ENCODE data around the gene TMEM135. TPM values are rescaled to one million over a fixed set of nuclear protein-coding genes. Genes with fewer than 3 reads are reported as not detected.

TMEM135 gene
- total RNA-seq, 1 experiment from 2014 or later = 70.3 TPM

- intact Hi-C loops (cut with micrococcal nuclease; ENCODE audit: unreplicated experiment) = no loop called here
- no peak for DNase-seq (ENCODE audit: low spot score)
- no peak overlapping the region for H3K4me3 ChIP-seq (ENCODE audit: low read depth, low read length, poor library complexity, severe bottlenecking)
- CTCF ChIA-PET = interaction anchor here (0.6 kb wide), 1 partner anchor 282 kb away, joined by 3 read pairs; no protein-coding TSS in a partner anchor
- H3K9me3 ChIP-seq (ENCODE audit: low read depth, low read length, poor library complexity, severe bottlenecking) = no peaks in the 10 kb centered on the region
- POLR2A ChIA-PET (ENCODE audit: low non-redundant PET) = no interaction called here
- no peak overlapping the region for H3K27ac ChIP-seq (ENCODE audit: low read depth, low read length, poor library complexity, severe bottlenecking)
- peaks cover 30% of the 10 kb centered on the region for H3K4me1 ChIP-seq (ENCODE audit: insufficient read depth, low read length, poor library complexity, severe bottlenecking)
- no TSS peak for BruUV-seq (replicated peaks)
- TF ChIP-seq EZH2 (IDR thresholded peaks at IDR 0.05; ENCODE audit: borderline replicate concordance, low read depth, low read length, poor library complexity, severe bottlenecking) = no peak
- no peaks in the 10 kb centered on the region for H3K27me3 ChIP-seq (replicated peaks; ENCODE audit: insufficient read depth, low read depth, low read length, poor library complexity)
- peaks cover 4% of the 10 kb centered on the region for H3K36me3 ChIP-seq (ENCODE audit: insufficient read depth, low read length, poor library complexity, severe bottlenecking)
These were observed 278.8 kb downstream of the TMEM135 start for GRCh38 chr11:87316491-87316890.

- Histone ChIP-seq H3K36me3 (ENCODE audit: insufficient read depth, low read length, poor library complexity, severe bottlenecking) (peaks cover 13% of the 10 kb centered on the region), H3K27me3 (replicated peaks; ENCODE audit: insufficient read depth, low read depth, low read length, poor library complexity) (no peaks in the 10 kb centered on the region), H3K4me1 (ENCODE audit: insufficient read depth, low read length, poor library complexity, severe bottlenecking) (peaks cover 40% of the 10 kb centered on the region), H3K4me3 (ENCODE audit: low read depth, low read length, poor library complexity, severe bottlenecking) (no peak overlapping the region), H3K27ac (ENCODE audit: low read depth, low read length, poor library complexity, severe bottlenecking) (no peak overlapping the region), H3K9me3 (ENCODE audit: low read depth, low read length, poor library complexity, severe bottlenecking) (no peaks in the 10 kb centered on the region)
- intact Hi-C loops (cut with micrococcal nuclease; ENCODE audit: unreplicated experiment) = no loop called here
- TF ChIP-seq CTCF (conservative IDR thresholded peaks at IDR 0.05; ENCODE audit: low read depth, low read length) (no peak), EZH2 (IDR thresholded peaks at IDR 0.05; ENCODE audit: borderline replicate concordance, low read depth, low read length, poor library complexity, severe bottlenecking) (no peak)
- no peak for DNase-seq (ENCODE audit: low spot score)
- ChIA-PET POLR2A (ENCODE audit: low non-redundant PET) (no interaction called here), CTCF (no interaction called here)
- no TSS peak for BruUV-seq (replicated peaks)
These were observed 279.7 kb downstream of the TMEM135 start for GRCh38 chr11:87317441-87317840.

- TF ChIP-seq EZH2 (IDR thresholded peaks at IDR 0.05; ENCODE audit: borderline replicate concordance, low read depth, low read length, poor library complexity, severe bottlenecking) (no peak), CTCF (conservative IDR thresholded peaks at IDR 0.05; ENCODE audit: low read depth, low read length) (no peak)
- peaks cover 13% of the 10 kb centered on the region for H3K36me3 ChIP-seq (ENCODE audit: insufficient read depth, low read length, poor library complexity, severe bottlenecking)
- intact Hi-C loops (cut with micrococcal nuclease; ENCODE audit: unreplicated experiment) = no loop called here
- no peak for DNase-seq (ENCODE audit: low spot score)
- H3K9me3 ChIP-seq (ENCODE audit: low read depth, low read length, poor library complexity, severe bottlenecking) = no peaks in the 10 kb centered on the region
- ChIA-PET POLR2A (ENCODE audit: low non-redundant PET) (no interaction called here), CTCF (no interaction called here)
- H3K4me1 ChIP-seq (ENCODE audit: insufficient read depth, low read length, poor library complexity, severe bottlenecking) = peaks cover 59% of the 10 kb centered on the region
- BruUV-seq (replicated peaks) = no TSS peak
- no peaks in the 10 kb centered on the region for H3K27me3 ChIP-seq (replicated peaks; ENCODE audit: insufficient read depth, low read depth, low read length, poor library complexity)
- peak overlapping the region; percentile 50 for H3K27ac ChIP-seq (ENCODE audit: low read depth, low read length, poor library complexity, severe bottlenecking)
- H3K4me3 ChIP-seq (ENCODE audit: low read depth, low read length, poor library complexity, severe bottlenecking) = peak overlapping the region; percentile 5
These were observed 282.4 kb downstream of the TMEM135 start for GRCh38 chr11:87320123-87320522.

- ChIA-PET POLR2A (ENCODE audit: low non-redundant PET) (no interaction called here), CTCF (no interaction called here)
- no peak overlapping the region for H3K27ac ChIP-seq (ENCODE audit: low read depth, low read length, poor library complexity, severe bottlenecking)
- H3K27me3 ChIP-seq (replicated peaks; ENCODE audit: insufficient read depth, low read depth, low read length, poor library complexity) = no peaks in the 10 kb centered on the region
- no peak for DNase-seq (ENCODE audit: low spot score)
- intact Hi-C loops (cut with micrococcal nuclease; ENCODE audit: unreplicated experiment) = no loop called here
- H3K9me3 ChIP-seq (ENCODE audit: low read depth, low read length, poor library complexity, severe bottlenecking) = no peaks in the 10 kb centered on the region
- H3K36me3 ChIP-seq (ENCODE audit: insufficient read depth, low read length, poor library complexity, severe bottlenecking) = peaks cover 13% of the 10 kb centered on the region
- no TSS peak for BruUV-seq (replicated peaks)
- peaks cover 70% of the 10 kb centered on the region for H3K4me1 ChIP-seq (ENCODE audit: insufficient read depth, low read length, poor library complexity, severe bottlenecking)
- no peak for TF ChIP-seq CTCF (conservative IDR thresholded peaks at IDR 0.05; ENCODE audit: low read depth, low read length)
- TF ChIP-seq EZH2 (IDR thresholded peaks at IDR 0.05; ENCODE audit: borderline replicate concordance, low read depth, low read length, poor library complexity, severe bottlenecking) = no peak
- H3K4me3 ChIP-seq (ENCODE audit: low read depth, low read length, poor library complexity, severe bottlenecking) = no peak overlapping the region
These were observed 284.8 kb downstream of the TMEM135 start for GRCh38 chr11:87322568-87322967.
